GM19395 (cell line): ENCODE results near the gene IMP4.
"Not testable (repeated sequence)": the region's sequence is repeated elsewhere in the genome, so short reads cannot be mapped to it uniquely, and the experiment has no call there.

ENCODE experiments used
- ATAC-seq: cut with Tn5 transposase; IDR thresholded peaks from one replicate; pipeline ENCODE4 v1.9.1; 2021; ENCODE audit warnings: mild to moderate bottlenecking, moderate library complexity; ENCODE audit not compliant: unreplicated experiment

The IMP4 gene, protein sequence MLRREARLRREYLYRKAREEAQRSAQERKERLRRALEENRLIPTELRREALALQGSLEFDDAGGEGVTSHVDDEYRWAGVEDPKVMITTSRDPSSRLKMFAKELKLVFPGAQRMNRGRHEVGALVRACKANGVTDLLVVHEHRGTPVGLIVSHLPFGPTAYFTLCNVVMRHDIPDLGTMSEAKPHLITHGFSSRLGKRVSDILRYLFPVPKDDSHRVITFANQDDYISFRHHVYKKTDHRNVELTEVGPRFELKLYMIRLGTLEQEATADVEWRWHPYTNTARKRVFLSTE

DNA sequence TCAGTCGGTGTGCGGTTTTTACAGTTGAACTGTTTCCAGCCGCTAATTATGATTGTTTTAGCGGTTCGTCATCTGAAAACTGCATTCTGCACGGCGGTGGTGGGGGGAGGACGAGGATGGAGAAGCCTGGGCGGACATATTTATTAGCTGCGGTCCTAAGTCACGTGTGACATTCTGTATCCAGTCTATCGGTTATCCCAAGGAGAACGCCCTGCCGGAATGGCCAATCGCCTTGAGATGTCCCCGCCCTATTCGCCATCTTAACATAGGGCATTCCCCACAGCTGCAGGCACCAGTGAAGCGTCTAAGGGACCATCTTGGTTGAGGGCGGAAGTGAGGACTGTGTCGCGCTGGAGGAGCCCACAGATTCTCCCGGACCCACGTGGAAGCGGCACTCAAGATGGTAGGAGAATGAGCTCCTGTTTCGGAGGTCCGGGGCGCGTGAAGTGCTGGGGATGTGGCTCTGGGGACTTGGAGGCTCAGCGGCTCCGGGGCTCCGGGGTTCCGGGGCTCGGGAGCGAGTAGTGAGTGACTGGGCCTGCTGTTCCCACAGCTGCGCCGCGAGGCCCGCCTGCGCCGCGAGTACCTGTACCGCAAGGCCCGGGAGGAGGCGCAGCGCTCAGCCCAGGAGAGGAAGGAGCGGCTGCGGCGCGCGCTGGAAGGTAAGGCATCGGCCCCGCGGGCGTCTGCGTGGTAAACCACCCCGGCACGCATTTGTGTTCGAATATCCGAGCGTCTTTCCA lies at the start of gene IMP4:
Gene IMP4, plus strand, starts transcription at position 365 of the 743 bp plus-strand sequence. Its CDS starts 36 bp downstream, at position 401.
- ATAC-seq, result peak; percentile 88

DNA sequence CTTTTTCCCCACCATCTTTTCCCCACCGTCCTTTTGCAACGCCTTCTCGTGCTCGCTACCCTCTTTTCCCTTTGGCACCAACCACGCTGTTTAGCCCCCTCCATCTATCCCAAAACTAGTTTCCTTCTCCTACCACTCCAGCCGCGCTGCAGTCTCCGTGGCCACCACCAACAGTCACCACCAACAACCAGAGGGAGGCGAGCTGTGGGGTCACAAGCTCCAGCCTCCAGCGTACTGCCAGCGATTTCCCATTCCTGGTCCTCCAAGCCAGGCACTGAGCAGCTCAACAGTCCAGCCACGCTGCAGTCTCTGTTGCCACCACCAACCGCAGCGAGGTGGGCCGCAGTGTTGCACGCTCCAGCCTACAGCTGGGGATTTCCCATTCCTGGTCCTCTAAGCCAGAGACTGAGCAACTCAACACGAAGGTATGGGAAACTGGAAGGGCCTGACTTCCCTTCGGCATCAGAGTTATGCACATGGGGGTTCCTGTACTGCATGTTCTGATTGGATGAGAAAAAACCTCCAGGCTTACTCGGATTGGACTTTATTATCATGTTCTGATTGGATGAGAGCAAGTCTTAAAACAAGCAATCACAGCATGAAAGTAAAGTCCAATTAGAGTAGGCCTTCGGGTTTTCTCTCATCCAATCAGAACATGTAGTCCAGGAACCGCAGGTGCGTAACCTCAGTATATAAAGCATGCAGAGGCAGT lies 42.3 kb upstream of the IMP4 start:
- no peak for ATAC-seq

DNA sequence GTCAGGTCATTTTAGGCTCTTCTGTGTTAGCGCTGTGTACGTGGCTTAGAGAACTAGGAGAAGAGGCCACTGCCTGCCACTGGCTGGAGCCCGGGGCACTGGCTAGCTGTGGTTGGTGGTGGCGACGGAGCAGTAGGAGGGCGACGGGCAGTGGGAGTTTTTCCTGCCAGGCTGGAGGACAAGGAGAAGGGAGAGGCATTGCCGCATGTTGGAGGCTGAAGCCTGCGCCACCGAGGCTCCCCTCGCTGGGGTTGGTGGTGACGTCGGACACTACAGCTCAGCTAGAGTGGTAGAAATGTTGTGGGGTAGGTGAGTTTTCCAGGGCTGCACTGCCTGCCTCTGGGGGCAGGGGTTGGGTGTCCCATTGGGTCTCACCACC lies 41.7 kb upstream of the IMP4 start:
- ATAC-seq, result no peak

DNA sequence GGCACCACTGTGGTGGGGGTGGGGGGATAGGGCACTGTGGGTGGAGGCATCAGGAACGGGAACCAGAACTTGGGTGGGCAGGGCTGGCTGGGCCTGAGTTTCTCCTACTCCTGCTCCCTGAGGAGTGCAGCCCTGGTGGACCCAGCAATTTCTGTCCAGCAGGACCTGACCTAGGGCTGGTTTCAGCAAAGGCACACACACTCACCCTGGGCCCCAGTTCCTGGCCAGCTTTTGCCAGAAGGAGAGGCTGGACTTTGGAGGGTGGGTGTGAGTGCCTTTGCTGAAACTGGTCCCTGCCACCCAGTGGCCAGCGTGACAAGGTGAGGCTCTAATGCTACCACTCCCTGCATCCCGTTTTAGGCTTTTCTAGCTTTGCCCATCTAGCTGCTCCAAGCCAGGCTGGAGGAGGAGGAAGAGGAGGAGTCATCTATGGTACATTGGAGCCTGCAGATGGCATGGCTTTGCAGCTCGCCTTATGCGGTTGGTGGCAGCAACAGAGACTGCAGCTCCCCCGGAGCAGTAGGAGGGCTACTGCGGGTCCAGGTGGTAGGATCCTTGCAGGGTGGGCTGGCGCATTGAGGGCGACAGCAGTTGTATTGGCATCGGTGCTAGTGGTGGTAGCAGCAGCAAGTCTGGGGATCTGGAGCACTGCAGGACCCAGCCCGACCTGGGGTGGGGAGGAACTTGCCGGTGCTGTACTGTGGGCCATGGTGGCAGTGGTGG lies 40.4 kb upstream of the IMP4 start:
- no peak for ATAC-seq

DNA sequence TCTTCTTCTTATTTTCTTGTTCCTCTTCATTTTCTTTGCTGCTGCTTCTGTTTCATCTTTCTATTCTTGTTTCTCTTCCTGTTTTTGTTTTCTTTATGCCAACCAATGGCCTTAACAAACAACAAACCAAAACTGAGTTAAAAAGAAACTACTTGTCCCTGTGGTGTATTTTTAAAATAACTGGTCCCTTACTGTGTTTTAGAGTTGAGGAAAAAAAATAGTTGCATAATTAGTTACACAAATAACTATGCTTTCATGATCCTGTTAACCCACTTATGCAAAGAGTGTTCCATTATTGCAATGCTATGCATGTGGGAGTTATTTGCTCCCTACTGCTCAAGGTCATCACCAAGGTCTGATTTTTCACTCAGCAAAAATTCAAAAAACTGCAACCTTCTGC lies 39.5 kb upstream of the IMP4 start:
- peak; percentile 71 for ATAC-seq

DNA sequence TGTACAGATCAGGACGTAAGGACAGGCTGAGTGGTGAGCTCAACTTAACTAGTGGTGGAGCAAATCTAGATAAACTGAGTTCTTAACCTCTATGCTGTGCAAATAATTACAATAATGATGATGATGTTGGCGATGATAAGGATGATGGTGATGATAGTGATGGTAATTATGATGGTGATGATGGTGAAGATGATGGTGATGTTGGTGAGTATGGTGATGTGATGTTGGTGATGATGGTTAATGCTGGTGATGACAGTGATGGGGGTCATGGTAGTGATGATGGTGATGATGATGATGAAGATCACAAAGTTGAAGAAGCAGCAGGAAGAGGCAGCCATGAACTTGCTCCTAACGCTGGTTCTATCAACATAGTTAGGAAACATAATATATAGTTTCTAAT lies 38.0 kb upstream of the IMP4 start:
- no peak for ATAC-seq

DNA sequence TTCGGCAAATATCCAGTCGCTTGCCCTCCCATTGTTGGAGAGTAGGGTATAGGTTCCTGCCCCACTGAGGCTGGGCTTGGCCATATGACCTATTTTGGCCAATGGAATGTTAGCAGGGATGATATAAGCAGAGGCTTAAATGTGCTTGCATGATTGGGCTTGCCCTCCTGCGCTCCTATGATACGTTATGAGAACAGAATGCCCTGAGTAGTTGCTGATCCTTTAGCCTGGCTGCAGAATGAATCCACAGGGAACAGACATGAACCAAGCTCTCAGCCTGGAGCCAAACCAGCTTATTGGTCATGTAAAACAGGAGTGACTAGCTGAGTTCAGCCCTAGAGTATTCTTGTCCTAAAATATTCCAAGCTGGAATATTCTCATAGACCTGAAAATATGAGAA lies 34.8 kb upstream of the IMP4 start:
- ATAC-seq, result no peak

DNA sequence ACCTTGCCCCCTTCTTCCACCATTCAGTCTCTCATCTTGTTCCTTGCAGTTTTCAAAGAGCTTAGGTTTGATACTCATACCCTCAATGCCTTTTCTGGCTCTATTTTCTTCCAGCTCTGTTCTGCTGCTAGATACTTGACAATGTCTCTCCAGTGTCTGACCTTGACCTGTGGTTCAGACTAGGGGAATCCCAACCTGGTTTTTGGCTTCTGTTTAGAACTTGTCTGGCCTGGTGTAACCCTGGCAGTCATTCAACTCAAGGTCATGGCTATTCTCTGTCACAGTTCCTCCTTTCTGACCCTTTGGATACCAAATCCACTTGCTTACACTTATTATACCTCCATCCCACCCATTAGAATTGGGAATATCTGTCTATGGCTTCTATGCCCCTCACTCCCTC lies 31.8 kb upstream of the IMP4 start:
- ATAC-seq, result no peak

DNA sequence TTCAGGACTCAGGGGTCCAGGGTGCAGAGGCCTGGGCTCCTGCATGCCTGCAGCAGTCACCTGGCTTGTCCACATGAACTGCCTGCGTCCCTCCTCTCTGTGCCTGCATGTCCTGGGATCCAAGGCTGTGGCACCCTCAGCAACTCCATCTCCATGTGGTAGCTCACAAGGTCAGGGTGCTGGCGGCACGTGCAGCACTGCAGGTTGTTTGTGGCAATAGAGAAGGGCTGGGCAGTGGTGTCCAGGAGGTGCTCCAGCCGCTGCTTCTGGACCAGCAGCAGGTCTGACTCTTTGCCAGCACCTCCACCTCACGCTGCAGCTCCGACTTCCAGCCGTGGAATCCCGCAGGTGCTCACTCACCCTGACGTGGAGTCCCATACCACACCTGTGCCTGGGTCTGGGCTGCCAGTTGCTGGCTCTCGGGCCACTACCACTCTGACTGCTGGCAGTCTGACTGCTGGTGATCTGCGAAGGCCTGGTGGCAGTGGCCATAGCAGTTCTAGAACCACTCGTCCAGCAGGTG lies 28.8 kb upstream of the IMP4 start:
- ATAC-seq, result no peak

DNA sequence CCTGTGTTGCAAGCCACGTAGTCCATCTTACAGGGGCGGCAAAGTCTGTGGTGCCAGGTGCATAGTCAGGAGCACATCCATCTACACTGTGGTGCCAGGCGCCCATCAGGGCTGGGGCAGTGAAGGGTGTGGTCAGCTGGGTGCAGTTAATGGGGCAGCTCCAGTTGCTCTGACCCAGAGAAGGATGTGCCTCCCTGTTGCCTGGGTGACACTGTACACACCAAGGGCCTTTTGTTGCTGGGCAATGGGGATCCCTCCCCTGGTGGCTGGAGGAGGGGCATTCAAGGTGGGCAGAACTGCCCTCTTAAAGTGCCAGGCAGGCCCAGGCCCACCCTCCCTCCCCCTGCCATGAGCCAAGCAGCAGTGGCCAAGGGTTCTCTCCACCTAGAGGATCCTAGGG lies 28.3 kb upstream of the IMP4 start:
- no peak for ATAC-seq

DNA sequence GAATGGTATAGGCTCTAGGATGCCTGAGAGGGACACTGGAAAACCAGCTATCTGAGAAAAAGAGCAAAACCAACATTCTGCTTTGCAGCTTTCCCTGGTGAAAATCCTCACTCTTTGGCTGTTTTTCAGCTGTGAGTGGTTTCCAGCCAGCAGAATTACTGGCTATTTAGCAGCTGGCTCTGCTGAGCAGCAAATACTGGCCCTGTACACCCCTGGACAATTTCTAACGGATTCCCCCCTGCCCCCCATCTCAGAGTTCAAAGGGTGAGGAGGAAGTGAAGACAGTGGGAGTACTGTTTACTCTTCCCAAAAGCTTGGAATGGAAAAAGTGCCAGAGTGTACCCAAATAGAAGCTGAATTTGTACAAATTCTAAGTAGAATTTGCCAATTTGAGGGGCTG lies 26.1 kb upstream of the IMP4 start:
- ATAC-seq, result no peak

DNA sequence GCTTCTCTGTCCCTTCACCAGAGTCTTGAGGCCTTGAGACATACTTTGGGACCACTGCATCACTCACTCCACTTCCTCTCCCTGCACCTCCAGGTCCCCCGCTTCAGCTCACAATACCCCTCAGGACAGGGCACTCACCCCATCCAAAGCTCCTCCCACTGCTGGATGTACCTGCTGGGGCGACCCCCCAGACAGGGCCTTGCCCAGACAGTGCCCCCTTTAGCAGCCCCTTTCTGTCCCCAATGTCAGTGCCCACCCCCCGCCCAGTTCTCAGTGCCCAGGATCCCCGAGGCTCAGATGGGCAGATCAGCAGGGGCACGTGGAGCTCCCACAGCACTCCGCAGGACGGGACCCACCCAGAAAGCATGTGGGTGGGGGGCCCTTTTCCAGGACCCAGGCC lies 23.8 kb upstream of the IMP4 start:
- ATAC-seq, result no peak

DNA sequence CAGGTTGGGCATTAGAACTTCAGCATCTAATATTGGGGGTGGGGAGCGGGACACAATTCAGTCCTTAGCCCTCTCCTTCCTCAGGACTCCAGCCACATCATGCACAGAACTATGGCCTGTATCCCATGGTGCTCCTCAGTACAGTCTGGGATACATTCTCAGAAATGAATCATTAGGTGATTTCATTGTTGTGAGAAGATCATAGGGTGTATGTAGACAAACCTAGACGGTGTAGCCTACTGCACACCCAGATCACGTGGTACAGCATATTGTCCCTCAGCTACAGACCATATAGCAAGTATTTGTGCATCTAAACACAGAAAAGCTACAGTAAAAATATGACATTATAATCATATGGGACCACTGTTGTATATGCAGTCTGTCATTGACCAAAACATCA lies 23.2 kb upstream of the IMP4 start:
- ATAC-seq, result no peak

DNA sequence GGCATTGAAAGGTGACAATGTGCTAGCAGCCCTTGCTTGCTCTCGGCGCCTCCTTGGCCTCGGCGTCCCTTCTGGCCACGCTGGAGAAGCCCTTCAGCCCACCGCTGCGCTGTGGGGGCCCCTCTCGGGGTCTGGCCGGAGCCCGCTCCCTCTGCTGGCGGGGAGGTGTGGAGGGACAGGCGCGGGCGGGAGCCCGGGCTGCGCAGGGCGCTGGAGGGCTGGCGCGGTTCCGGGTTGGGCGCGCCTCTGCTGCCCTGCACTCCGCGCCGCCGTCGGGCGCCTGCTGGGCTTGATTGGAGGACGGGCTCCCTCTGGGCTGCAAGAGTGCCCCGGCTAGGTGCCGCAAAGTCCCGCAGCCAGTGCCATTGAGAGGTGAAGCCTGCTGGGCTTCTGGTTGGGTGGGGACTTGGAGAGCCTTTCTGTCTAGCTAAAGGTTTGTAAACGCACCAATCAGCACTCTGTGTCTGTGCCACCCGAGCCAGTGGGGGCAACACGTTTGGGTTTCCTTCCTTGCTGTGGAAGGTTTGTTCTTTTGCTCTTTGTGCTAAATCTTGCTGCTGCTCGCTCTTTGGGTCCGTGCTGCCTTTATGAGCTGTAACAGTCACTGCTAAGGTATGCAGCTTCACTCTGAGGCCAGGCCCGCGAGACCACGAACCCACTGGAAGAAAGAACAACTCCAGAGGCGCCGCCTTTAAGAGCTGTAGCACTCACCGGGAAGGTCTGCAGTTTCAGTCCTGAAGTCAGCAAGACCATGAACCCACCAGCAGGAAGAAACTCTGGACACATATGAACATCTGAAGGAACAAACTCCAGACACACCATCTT lies 14.8 kb upstream of the IMP4 start:
- ATAC-seq, result no peak

DNA sequence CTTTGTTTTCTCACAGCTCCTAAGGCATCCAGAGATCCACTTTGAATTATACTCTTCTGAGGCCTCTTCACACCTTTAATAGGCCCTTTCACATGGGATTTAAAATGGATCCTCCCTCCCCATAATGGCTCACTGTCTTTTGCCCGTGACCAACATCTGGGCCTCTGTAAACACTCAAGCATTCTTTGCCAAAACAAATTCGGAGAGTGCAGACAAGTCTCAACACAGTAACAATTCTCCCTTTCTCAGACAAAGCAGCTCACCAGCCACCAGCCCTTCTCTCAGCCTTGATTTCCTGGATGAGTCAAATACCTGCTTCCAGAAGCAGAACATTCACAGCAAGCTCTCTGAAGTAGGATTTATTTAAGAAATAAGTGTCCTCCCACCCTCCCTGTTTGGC lies 14.0 kb upstream of the IMP4 start:
- ATAC-seq, result no peak

DNA sequence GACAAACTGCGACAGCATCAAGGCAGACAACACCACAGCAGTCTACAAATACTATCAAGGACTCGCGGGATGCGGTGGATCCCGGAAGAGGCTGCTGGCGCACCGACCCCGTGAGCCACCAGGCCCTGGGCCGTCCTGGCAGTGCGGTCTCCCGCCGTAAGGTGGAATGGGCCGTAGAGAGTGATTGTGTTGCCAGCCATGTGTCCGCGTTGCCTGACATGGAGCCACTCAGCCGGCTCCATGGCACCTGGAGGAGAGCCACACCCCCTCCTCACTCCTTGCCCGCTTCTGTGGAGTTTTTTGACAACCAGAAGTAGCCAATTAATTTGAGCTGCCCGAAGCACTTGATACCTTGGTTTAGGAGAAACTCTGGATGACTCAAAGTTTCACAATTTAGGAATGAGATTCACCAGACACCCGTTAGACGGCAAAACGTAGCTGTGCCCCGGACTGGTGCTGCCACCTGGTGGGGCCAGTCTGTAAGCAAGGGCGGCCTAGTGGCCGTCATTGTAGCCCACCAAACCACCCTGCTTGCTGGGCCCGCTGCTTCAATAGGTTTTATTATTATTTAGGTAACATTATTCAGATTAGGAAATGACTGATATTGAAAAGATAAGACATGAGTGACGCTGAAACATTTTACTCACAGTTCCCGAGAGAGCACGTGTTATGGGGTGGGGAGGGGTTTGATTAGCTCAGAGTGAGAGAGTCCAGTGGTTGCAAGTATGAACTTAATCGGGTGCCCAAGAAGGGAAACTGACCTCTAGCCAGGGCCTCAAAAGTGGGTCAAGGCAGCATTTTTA lies 10.2 kb upstream of the IMP4 start:
- peak; percentile 92 for ATAC-seq

DNA sequence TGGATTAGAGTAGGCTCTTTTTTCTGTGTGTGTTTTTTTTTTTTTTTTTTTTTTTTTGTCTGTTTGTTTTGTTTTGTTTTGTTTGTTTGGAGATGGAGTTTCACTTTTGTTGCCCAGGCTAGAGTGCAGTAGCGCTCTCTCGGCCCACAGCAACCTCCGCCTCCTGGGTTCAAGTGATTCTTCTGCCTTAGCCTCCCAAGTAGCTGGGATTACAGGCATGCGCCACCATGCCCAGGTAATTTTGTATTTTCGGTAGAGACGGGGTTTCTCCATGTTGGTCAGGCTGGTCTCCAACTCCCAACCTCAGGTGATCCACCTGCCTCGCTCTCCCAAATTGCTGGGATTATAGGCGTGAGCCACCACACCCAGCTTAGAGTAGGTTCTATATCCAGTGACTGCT lies 9.4 kb upstream of the IMP4 start:
- ATAC-seq, result not testable (repeated sequence)

DNA sequence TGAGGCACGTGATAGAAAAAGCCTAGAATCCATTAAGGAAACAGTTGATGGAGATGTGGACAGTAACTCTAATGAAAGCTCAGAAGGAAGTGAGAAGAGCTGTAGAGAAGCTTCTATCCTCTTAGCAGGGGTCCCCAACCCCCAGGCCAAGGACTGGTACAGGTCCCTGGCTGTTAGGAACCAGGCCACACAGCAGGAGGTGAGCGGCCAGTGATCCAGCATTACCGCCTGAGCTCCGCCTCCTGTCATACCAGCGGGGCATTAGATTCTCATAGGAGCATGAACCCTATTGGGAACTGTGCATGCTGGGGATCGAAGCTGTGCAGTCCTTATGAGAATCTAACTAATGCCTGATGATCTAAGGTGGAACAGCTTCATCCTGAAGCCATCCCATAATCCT lies 8.7 kb upstream of the IMP4 start:
- no peak for ATAC-seq

DNA sequence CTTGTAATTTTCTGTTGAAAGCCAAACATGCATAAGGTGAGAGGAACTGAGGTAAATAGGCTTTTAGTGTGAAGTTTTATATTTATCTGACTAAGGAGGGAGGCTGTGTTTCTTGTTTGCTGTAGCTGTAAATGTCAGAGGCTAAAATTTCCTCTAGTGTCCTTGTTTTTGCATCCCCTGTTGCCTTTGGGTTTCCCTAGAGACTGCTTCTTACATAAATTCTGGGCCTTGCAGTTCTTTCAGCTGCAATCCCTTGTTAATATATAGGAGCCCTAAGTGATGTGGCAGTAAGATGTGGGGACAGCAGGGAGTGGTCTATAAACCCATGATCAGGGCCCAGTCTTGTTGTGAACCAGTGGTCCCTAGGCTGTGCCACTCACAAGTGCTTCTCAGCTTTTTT lies 7.5 kb upstream of the IMP4 start:
- no peak for ATAC-seq
